Myocyte (in vitro differentiated cells): ENCODE measurements around the gene LAPTM5. TPM values are rescaled to one million over a fixed set of nuclear protein-coding genes. Genes with fewer than 3 reads are reported as not detected.

ENCODE experiments used
- DNase-seq: peaks from one replicate; pipeline ENCODE4 v3.0.0-alpha.2; 2012; ENCODE audit warnings: low read depth
- total RNA-seq: library from RNA; depleted of rRNA; stranded (reverse); fragments of >200 nt; gene quantifications from 2 replicates; pipeline ENCODE4 v1.2.3, GENCODE V29; 2014

The LAPTM5 gene
- total RNA-seq, 1 donor from 2014 or later, result 0.62 TPM

- DNase-seq, result no peak
These were observed 13.4 kb downstream of the LAPTM5 start for GRCh38 chr1:30744060-30744756.

- DNase-seq, result no peak
These were observed 14.0 kb downstream of the LAPTM5 start for GRCh38 chr1:30743584-30744059.

GRCh38 chr1:30742963-30743559 lies 14.5 kb downstream of the LAPTM5 start:
- DNase-seq, result no peak

GRCh38 chr1:30742300-30742962 lies 15.1 kb downstream of the LAPTM5 start:
- DNase-seq, result no peak

- no peak for DNase-seq
These were observed 16.2 kb downstream of the LAPTM5 start for GRCh38 chr1:30741239-30741894.

- no peak for DNase-seq
These were observed 17.0 kb downstream of the LAPTM5 start for GRCh38 chr1:30740251-30741238.

- DNase-seq, result no peak
These were observed 18.0 kb downstream of the LAPTM5 start for GRCh38 chr1:30739601-30740000.

- DNase-seq, result no peak
These were observed 18.6 kb downstream of the LAPTM5 start for GRCh38 chr1:30738715-30739559.

- DNase-seq, result no peak
These were observed 19.4 kb downstream of the LAPTM5 start for GRCh38 chr1:30738040-30738714.

GRCh38 chr1:30737357-30738039 lies 20.1 kb downstream of the LAPTM5 start:
- DNase-seq, result no peak

- no peak for DNase-seq
These were observed 21.7 kb downstream of the LAPTM5 start for GRCh38 chr1:30735668-30736498.

GRCh38 chr1:30735124-30735523 lies 22.4 kb downstream of the LAPTM5 start:
- no peak for DNase-seq

GRCh38 chr1:30734580-30734979 lies 23.0 kb downstream of the LAPTM5 start:
- DNase-seq, result no peak

GRCh38 chr1:30734106-30734505 lies 23.5 kb downstream of the LAPTM5 start:
- DNase-seq, result no peak

GRCh38 chr1:30733493-30733892 lies 24.1 kb downstream of the LAPTM5 start:
- peak; percentile 55 for DNase-seq

- peak; percentile 97 for DNase-seq
These were observed 25.1 kb downstream of the LAPTM5 start for GRCh38 chr1:30732277-30732996.

- DNase-seq, result no peak
These were observed 25.7 kb downstream of the LAPTM5 start for GRCh38 chr1:30731806-30732276.
